ENCODE results near the gene CDC42BPA. TPM values are rescaled to one million over a fixed set of nuclear protein-coding genes. Genes with fewer than 3 reads are reported as not detected.
A peak's percentile ranks its signal among the peaks of the same experiment; 100 is the strongest.

CDC42BPA gene
- total and polyA plus RNA-seq, 9 of the 15 experiments (the other 6 are each of a cell fraction or from before 2014, with no cell fraction given), result 8.0 to 77.5 (median 52.1) TPM

DNA sequence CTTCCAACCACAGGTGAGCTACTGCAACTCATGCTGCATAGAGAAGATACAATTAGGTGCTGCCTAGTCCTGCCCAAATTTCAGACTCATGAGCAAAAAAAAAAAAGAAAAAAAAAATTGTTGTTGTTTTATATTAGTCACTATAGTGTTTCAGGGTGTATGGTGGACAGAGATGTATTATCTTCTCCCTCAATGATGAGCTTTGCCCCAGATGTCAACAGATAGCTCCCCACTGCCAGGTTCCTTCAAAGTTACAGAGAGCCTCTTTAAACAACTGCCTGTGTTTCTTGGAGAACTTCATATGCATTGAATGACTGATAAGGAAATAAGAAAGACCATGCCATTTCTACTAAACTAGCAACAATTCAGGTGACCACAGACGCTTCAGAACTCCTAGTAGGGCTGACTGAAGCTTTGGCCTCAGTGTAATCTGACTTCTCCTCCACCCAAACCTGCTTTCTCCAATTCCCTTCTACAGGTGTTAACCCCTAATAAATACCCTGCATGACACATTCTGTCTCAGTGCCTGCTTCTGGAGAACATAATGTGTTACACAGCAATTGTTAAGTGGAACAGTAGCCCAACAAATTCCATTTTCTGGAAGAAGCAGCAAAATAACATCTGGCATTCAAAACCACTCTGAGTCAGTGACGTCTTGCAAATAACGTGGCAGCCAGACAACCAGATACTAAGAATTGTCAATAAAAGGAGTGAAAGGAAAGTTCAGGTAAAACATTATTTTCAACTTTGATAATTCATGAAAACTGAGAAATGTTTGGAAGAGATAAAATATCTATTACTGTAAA, 147.7 kb downstream of the CDC42BPA start (continued):
- TF ChIP-seq ZNF449 (CRISPR knock-in tag; IDR thresholded peaks at IDR 0.05), result no peak
- no peak for TF ChIP-seq RBM14 (IDR thresholded peaks at IDR 0.05; ENCODE audit: borderline replicate concordance, insufficient read depth, low read depth, low read length)
- 0 out of 4 replicates have a peak, but pooled peaks of 1 of the 2 experiments have one; percentile 16 for TF ChIP-seq HDAC1 (IDR thresholded peaks at IDR 0.05)
- TF ChIP-seq TARDBP (IDR thresholded peaks at IDR 0.05), result no peak
- no peak for TF ChIP-seq ZZZ3 (IDR thresholded peaks at IDR 0.05)
- TF ChIP-seq RUNX1 (IDR thresholded peaks at IDR 0.05; ENCODE audit: low read depth), result no peak
- TF ChIP-seq NCOR1 (IDR thresholded peaks at IDR 0.05), result peak; percentile 81
- no peak for TF ChIP-seq GTF2F1 (IDR thresholded peaks at IDR 0.05; ENCODE audit: low read depth, low read length)
- TF ChIP-seq TEAD4 (IDR thresholded peaks at IDR 0.05; ENCODE audit: low read length), result peak; percentile 94
- no peak for TF ChIP-seq TEAD4 (CRISPR knock-in tag; IDR thresholded peaks at IDR 0.05; ENCODE audit: borderline replicate concordance)
- TF ChIP-seq SOX6 (IDR thresholded peaks at IDR 0.05), result peak; percentile 78
- peak; percentile 92 for TF ChIP-seq CBFA2T3 (IDR thresholded peaks at IDR 0.05)
- TF ChIP-seq RBBP5 (IDR thresholded peaks at IDR 0.05; ENCODE audit: borderline replicate concordance, insufficient read depth, low read length, poor library complexity, severe bottlenecking), result no peak
- TF ChIP-seq GTF2E2 (tag; IDR thresholded peaks at IDR 0.05), result 0 out of 2 replicates have a peak, but pooled peaks have one; percentile 51
- TF ChIP-seq, protein P1, sequence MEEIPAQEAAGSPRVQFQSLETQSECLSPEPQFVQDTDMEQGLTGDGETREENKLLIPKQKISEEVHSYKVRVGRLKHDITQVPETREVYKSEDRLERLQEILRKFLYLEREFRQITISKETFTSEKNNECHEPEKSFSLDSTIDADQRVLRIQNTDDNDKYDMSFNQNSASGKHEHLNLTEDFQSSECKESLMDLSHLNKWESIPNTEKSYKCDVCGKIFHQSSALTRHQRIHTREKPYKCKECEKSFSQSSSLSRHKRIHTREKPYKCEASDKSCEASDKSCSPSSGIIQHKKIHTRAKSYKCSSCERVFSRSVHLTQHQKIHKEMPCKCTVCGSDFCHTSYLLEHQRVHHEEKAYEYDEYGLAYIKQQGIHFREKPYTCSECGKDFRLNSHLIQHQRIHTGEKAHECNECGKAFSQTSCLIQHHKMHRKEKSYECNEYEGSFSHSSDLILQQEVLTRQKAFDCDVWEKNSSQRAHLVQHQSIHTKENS (CRISPR knock-in tag; IDR thresholded peaks at IDR 0.05), result no peak
- TF ChIP-seq SMARCA4 (IDR thresholded peaks at IDR 0.05), result peak; percentile 77; the same call in 1 of the 2 replicates
- TF ChIP-seq GATA2 (CRISPR knock-in tag; IDR thresholded peaks at IDR 0.05), result 0 out of 2 replicates have a peak, but pooled peaks have one; percentile 55
- peak; percentile 69 for TF ChIP-seq STAT5A (IDR thresholded peaks at IDR 0.05; ENCODE audit: borderline replicate concordance, low read length)
- peak; percentile 80 for TF ChIP-seq TCF3 (CRISPR knock-in tag; IDR thresholded peaks at IDR 0.05)
- TF ChIP-seq, protein P2, sequence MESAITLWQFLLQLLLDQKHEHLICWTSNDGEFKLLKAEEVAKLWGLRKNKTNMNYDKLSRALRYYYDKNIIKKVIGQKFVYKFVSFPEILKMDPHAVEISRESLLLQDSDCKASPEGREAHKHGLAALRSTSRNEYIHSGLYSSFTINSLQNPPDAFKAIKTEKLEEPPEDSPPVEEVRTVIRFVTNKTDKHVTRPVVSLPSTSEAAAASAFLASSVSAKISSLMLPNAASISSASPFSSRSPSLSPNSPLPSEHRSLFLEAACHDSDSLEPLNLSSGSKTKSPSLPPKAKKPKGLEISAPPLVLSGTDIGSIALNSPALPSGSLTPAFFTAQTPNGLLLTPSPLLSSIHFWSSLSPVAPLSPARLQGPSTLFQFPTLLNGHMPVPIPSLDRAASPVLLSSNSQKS (CRISPR knock-in tag; IDR thresholded peaks at IDR 0.05), result no peak
- peak; percentile 41; the same call in 1 of the 2 replicates for TF ChIP-seq KLF16 (IDR thresholded peaks at IDR 0.05)
- TF ChIP-seq DPF2 (IDR thresholded peaks at IDR 0.05), result peak; percentile 75
- no peak for TF ChIP-seq ZC3H4 (CRISPR knock-in tag; IDR thresholded peaks at IDR 0.05; ENCODE audit: borderline replicate concordance)
- peak; percentile 68 for TF ChIP-seq EP300 (IDR thresholded peaks at IDR 0.05; ENCODE audit: low read length)
- peak; percentile 86 for TF ChIP-seq TAL1 (IDR thresholded peaks at IDR 0.05)
- no peak for TF ChIP-seq ZNF282 (CRISPR knock-in tag; IDR thresholded peaks at IDR 0.05)
